Transverse colon (tissue), 4 donors: ENCODE data around the gene COL4A1. TPM values are rescaled to one million over a fixed set of nuclear protein-coding genes. Genes with fewer than 3 reads are reported as not detected.

ENCODE experiments used
- DNase-seq: peaks from one replicate; pipeline ENCODE4 v3.0.0-alpha.2; 2019
- H3K27ac ChIP-seq, 4 donors: fragments of 200-600 bp; sonication (generic); 2 replicates each; pipeline ENCODE4 v1.5.1; 2016 to 2018; ENCODE audit warnings: inconsistent platforms in 4 of 4
- H3K27me3 ChIP-seq: fragments of 200-600 bp; sonication (generic); 2 replicates; pipeline ENCODE4 v1.5.1; 2017; ENCODE audit warnings: inconsistent platforms
- H3K36me3 ChIP-seq, 4 donors: fragments of 200-600 bp; sonication (generic); 2 replicates each; pipeline ENCODE4 v1.5.1; 2017 to 2019; ENCODE audit warnings: inconsistent platforms in 4 of 4
- H3K4me1 ChIP-seq, 4 donors: fragments of 200-600 bp; sonication (generic); 2 replicates each; pipeline ENCODE4 v1.5.1; 2017 to 2020; ENCODE audit warnings: inconsistent platforms in 4 of 4
- H3K4me3 ChIP-seq, 4 donors: fragments of 200-600 bp; sonication (generic); 1 replicate in 1 of 4; 2 replicates in 3 of 4; pipeline versions ENCODE4 v1.5.1 to v1.6.1; 2017 to 2019; ENCODE audit warnings: inconsistent platforms in 4 of 4
- H3K9me3 ChIP-seq, 2 donors: fragments of 200-600 bp; sonication (generic); 2 replicates each; pipeline ENCODE4 v1.5.1; 2017 to 2019; ENCODE audit warnings: inconsistent platforms in 2 of 2
- CTCF ChIP-seq, 5 experiments: fragments of 200-600 bp in 3 of 5; fragments of 450-650 bp in 2 of 5; sonication (generic) in 3 of 5; IDR thresholded peaks; 1 replicate in 2 of 5; 2 replicates in 3 of 5; pipeline ENCODE4 v1.5.1; 2016 to 2017; ENCODE audit warnings: antibody characterized with exemption in 5 of 5, inconsistent platforms in 3 of 5, mild to moderate bottlenecking in 2 of 5, moderate library complexity in 1 of 5
- EP300 ChIP-seq: sonication (generic); formaldehyde crosslinking; IDR thresholded peaks from one replicate; pipeline ENCODE4 v1.6.1; 2017; ENCODE audit warnings: antibody characterized with exemption, low read depth
- POLR2A ChIP-seq: fragments of 450-650 bp; IDR thresholded peaks from one replicate; pipeline ENCODE4 v1.6.1; 2016; ENCODE audit warnings: antibody characterized with exemption, mild to moderate bottlenecking, moderate library complexity
- POLR2AphosphoS5 ChIP-seq, 3 donors: sonication (generic); formaldehyde crosslinking; IDR thresholded peaks; one replicate each; pipeline ENCODE4 v1.6.1; 2016; ENCODE audit warnings: antibody characterized with exemption in 3 of 3
- WGBS, 2 donors: methylation state at CpG; one replicate each; pipeline ENCODE4 v1.1.5; 2018; ENCODE audit warnings: low coverage in 1 of 2; 5-methylcytosine and 5-hydroxymethylcytosine counted together
- in situ Hi-C, 4 donors: fragments of 200-750 bp; cut with MboI; loops; one replicate each; pipeline versions ENCODE4 v1.15.0 to v1.15.1; 2017; ENCODE audit warnings: low sequenced_read_pairs in 3 of 4, low pct_ligation_motif_present in 1 of 4, low pct_unique_long_range_greater_than_20kb in 1 of 4
- intact Hi-C: fragments of 100-400 bp; cut with DNase I; formaldehyde crosslinking; loops from one replicate; pipeline ENCODE4 v1.15.1; 2023; ENCODE audit warnings: low total_unique reads
- total RNA-seq, 4 donors: library from RNA; depleted of rRNA; stranded (reverse); fragments of >200 nt; gene quantifications; one replicate each; pipeline ENCODE4 v1.1.0, GENCODE V29; 2016

COL4A1 gene
- total RNA-seq, 4 donors from 2014 or later: 46.4 to 180 (median 99.2) TPM

GRCh38 chr13:110123041-110123809, 183.7 kb downstream of the COL4A1 start:
- Histone ChIP-seq H3K4me3 (no peak overlapping the region), H3K27ac (no peak overlapping the region), H3K9me3 (no peaks in the 10 kb centered on the region), H3K36me3 (no peaks in the 10 kb centered on the region), H3K27me3 (peaks cover 15% of the 10 kb centered on the region), H3K4me1 (peaks cover 0 to 16% (median 4%) of the 10 kb centered on the region in 4 donors)
- no peak for DNase-seq
- TF ChIP-seq POLR2A (no peak), POLR2AphosphoS5 (IDR thresholded peaks at IDR 0.05) (no peak), CTCF (IDR thresholded peaks at IDR 0.05) (no peak), EP300 (no peak)
- intact Hi-C loops (no loop called here), in situ Hi-C loops (loop anchor here (25.0 kb wide), 5 partner anchors 336 to 1161 kb away; partner anchors contain the start of gene IRS2 (in 2 of the 4))
- 63 to 87% methylated on average over 4 to 19 of the region's 19 CpGs for WGBS, 2 donors

- H3K27ac ChIP-seq: no peak overlapping the region
- in situ Hi-C loops: loop anchor here (25.0 kb wide), 5 partner anchors 334 to 1159 kb away; partner anchors contain the start of gene IRS2 (in 2 of the 4)
- H3K27me3 ChIP-seq: peaks cover 29% of the 10 kb centered on the region
- no peaks in the 10 kb centered on the region for H3K9me3 ChIP-seq
- H3K36me3 ChIP-seq: no peaks in the 10 kb centered on the region
- H3K4me3 ChIP-seq: no peak overlapping the region
- H3K4me1 ChIP-seq: peaks cover 0 to 8% (median 2%) of the 10 kb centered on the region in 4 donors
- DNase-seq: no peak
- intact Hi-C loops: loop anchor here (1.0 kb wide), 1 partner anchor 11 kb away; no protein-coding TSS in a partner anchor
- no peak for TF ChIP-seq CTCF (IDR thresholded peaks at IDR 0.05)
- 17 to 41% methylated on average over 1 to 6 of the region's 6 CpGs for WGBS, 2 donors
Observed at GRCh38 chr13:110121422-110122083, 185.4 kb downstream of the COL4A1 start.

GRCh38 chr13:110119935-110120905, 186.7 kb downstream of the COL4A1 start:
- intact Hi-C loops: no loop called here
- peaks cover 34% of the 10 kb centered on the region for H3K27me3 ChIP-seq
- in situ Hi-C loops: loop anchor here (10.0 to 25.0 kb wide), 7 partner anchors 333 to 1158 kb away; partner anchors contain the start of gene IRS2 (in 2 of the 4)

More at GRCh38 chr13:110119935-110120905, 186.7 kb downstream of the COL4A1 start:
- no peaks in the 10 kb centered on the region for H3K9me3 ChIP-seq
- TF ChIP-seq CTCF (IDR thresholded peaks at IDR 0.05) (no peak), POLR2A (no peak), EP300 (no peak), POLR2AphosphoS5 (IDR thresholded peaks at IDR 0.05) (no peak)
- H3K27ac ChIP-seq: no peak overlapping the region
- DNase-seq: no peak
- no peaks in the 10 kb centered on the region for H3K36me3 ChIP-seq
- WGBS, 2 donors: 61 to 71% methylated on average over 5 to 18 of the region's 18 CpGs
- no peaks in the 10 kb centered on the region for H3K4me1 ChIP-seq
- no peak overlapping the region for H3K4me3 ChIP-seq
